HepG2 (cell line): ENCODE measurements around the gene RSPH9. TPM values are rescaled to one million over a fixed set of nuclear protein-coding genes. Genes with fewer than 3 reads are reported as not detected.

Experiments used
- BRCA1 ChIP-seq: sonication (generic); formaldehyde crosslinking; IDR thresholded peaks from 2 replicates; pipeline ENCODE4 v1.4.0; 2020; ENCODE audit warnings: missing genetic modification reagents
- HOXA5 ChIP-seq: sonication (generic); formaldehyde crosslinking; IDR thresholded peaks from 2 replicates; pipeline ENCODE4 v1.4.0; 2020; ENCODE audit warnings: missing genetic modification reagents
- HOXA9 ChIP-seq: sonication (generic); formaldehyde crosslinking; IDR thresholded peaks from 2 replicates; pipeline ENCODE4 v1.8.1; 2022; ENCODE audit warnings: missing genetic modification reagents, mild to moderate bottlenecking, moderate library complexity, borderline replicate concordance
- TBL1XR1 ChIP-seq: fragments of 150-350 bp; IDR thresholded peaks from 2 replicates; pipeline ENCODE4 v1.6.1; 2014; ENCODE audit warnings: borderline replicate concordance, low read length; ENCODE audit not compliant: partially characterized antibody
- YY1 ChIP-seq: IDR thresholded peaks from 2 replicates; pipeline ENCODE4 v1.6.1; 2011; ENCODE audit warnings: low read length, low read depth, moderate library complexity, mild to moderate bottlenecking; ENCODE audit not compliant: insufficient read depth, insufficient replicate concordance
- ZNF138 ChIP-seq: sonication (generic); formaldehyde crosslinking; IDR thresholded peaks from 2 replicates; pipeline ENCODE4 v1.5.0; 2020; ENCODE audit warnings: mild to moderate bottlenecking, low read depth, missing genetic modification reagents
- polyA plus RNA-seq, 8 experiments: library from polyadenylated mRNA; depleted of rRNA in 3 of 8; stranded (reverse) in 7 of 8; unstranded in 1 of 8; fragments of >200 nt; fragmentation: Illumina TruSeq in 4 of 8; extraction: Trizol in 4 of 8; gene quantifications; 2 replicates each; pipeline versions ENCODE4 v1.2.1 to v1.2.3, GENCODE V29; 2011 to 2016; ENCODE audit warnings: low read depth in 4 of 8, missing spikeins in 1 of 8, mixed read lengths in 1 of 8; ENCODE audit not compliant: insufficient read depth in 1 of 8
- total RNA-seq, 5 experiments: library from RNA; depleted of rRNA; stranded (reverse); fragments of >200 nt; fragmentation: Illumina TruSeq; extraction: Trizol; gene quantifications; 2 replicates each; pipeline ENCODE4 v1.2.3, GENCODE V29; 2016; ENCODE audit warnings: low read depth in 1 of 5
- TF ChIP-seq, protein P1 (sequence below): sonication (generic); formaldehyde crosslinking; IDR thresholded peaks from 2 replicates; pipeline ENCODE4 v1.4.0; 2020; ENCODE audit warnings: mild to moderate bottlenecking, low read depth, missing genetic modification reagents
- TF ChIP-seq, protein P2 (sequence below): sonication (generic); formaldehyde crosslinking; IDR thresholded peaks from 2 replicates; pipeline ENCODE4 v1.4.0; 2020; ENCODE audit warnings: mild to moderate bottlenecking, missing genetic modification reagents
- TF ChIP-seq, protein P3 (sequence below): IDR thresholded peaks from 2 replicates; pipeline ENCODE4 v1.6.1; 2016; ENCODE audit warnings: mild to moderate bottlenecking
- TF ChIP-seq, protein P4 (sequence below): sonication (generic); formaldehyde crosslinking; IDR thresholded peaks from 2 replicates; pipeline ENCODE4 v1.4.0; 2020; ENCODE audit warnings: missing genetic modification reagents
- TF ChIP-seq, protein P5 (sequence below): sonication (generic); formaldehyde crosslinking; IDR thresholded peaks from 2 replicates; pipeline ENCODE4 v1.4.0; 2020; ENCODE audit warnings: missing genetic modification reagents, borderline replicate concordance

Gene RSPH9
- total and polyA plus RNA-seq, 2 of the 13 experiments (the other 11 are each of a cell fraction or from before 2014, with no cell fraction given) = 0.04 TPM; not detected in 1

DNA sequence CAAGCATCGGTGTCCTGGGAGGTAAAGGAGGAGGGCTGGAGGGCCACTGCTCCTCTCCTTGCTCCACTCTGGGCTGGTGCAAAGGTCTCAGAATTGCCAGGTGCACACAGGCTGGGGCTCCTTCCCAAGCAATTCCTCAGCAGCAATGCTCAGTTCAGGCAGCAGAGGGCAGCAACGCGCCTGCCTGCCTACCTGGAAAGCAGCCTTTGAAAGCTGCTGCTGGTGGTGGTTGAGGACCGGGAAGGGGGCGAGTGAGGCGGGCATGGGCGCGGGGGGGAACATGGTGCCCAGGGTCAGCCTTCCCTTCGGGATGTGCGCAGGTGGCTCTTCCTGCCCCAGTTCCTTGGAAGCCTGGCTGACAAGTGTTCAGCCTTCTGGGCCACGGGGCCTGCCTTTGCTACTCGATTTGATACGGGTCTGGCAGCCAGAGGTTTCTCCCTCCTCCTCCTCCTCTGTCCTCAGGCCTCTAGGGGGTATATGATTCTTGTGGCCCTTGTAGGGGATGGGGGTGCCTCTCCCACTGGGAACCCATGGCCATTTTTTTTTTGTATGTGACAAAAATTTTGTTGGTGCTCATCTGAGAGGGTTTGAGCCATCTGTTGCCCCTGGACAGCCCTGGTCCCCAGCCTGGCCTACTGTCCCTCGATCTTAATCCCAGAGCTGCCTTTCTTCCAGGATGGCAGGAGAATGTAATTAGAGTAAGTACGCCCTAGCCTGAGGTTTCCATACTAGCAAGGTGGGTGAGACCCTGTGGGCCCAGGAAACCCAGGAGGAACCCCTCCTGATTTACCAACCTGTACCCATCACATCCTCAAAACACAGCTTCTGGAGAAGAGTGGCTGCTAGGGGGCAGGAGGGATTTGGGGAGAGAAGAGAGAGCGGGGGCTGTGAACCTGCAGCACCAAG lies 22.7 kb downstream of the RSPH9 start (continued):
- TF ChIP-seq TBL1XR1 (no peak), YY1 (peak; percentile 56), HOXA5 (CRISPR knock-in tag) (peak; percentile 22; the same call in 1 of the 2 replicates), ZNF138 (CRISPR knock-in tag) (peak; percentile 70; the same call in 1 of the 2 replicates), HOXA9 (no peak), BRCA1 (0 out of 2 replicates have a peak, but pooled peaks have one; percentile 16)
- TF ChIP-seq, protein P1, sequence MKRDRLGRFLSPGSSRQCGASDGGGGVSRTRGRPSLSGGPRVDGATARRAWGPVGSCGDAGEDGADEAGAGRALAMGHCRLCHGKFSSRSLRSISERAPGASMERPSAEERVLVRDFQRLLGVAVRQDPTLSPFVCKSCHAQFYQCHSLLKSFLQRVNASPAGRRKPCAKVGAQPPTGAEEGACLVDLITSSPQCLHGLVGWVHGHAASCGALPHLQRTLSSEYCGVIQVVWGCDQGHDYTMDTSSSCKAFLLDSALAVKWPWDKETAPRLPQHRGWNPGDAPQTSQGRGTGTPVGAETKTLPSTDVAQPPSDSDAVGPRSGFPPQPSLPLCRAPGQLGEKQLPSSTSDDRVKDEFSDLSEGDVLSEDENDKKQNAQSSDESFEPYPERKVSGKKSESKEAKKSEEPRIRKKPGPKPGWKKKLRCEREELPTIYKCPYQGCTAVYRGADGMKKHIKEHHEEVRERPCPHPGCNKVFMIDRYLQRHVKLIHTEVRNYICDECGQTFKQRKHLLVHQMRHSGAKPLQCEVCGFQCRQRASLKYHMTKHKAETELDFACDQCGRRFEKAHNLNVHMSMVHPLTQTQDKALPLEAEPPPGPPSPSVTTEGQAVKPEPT (CRISPR knock-in tag) = peak; percentile 84; the same call in 1 of the 2 replicates
- TF ChIP-seq, protein P2, sequence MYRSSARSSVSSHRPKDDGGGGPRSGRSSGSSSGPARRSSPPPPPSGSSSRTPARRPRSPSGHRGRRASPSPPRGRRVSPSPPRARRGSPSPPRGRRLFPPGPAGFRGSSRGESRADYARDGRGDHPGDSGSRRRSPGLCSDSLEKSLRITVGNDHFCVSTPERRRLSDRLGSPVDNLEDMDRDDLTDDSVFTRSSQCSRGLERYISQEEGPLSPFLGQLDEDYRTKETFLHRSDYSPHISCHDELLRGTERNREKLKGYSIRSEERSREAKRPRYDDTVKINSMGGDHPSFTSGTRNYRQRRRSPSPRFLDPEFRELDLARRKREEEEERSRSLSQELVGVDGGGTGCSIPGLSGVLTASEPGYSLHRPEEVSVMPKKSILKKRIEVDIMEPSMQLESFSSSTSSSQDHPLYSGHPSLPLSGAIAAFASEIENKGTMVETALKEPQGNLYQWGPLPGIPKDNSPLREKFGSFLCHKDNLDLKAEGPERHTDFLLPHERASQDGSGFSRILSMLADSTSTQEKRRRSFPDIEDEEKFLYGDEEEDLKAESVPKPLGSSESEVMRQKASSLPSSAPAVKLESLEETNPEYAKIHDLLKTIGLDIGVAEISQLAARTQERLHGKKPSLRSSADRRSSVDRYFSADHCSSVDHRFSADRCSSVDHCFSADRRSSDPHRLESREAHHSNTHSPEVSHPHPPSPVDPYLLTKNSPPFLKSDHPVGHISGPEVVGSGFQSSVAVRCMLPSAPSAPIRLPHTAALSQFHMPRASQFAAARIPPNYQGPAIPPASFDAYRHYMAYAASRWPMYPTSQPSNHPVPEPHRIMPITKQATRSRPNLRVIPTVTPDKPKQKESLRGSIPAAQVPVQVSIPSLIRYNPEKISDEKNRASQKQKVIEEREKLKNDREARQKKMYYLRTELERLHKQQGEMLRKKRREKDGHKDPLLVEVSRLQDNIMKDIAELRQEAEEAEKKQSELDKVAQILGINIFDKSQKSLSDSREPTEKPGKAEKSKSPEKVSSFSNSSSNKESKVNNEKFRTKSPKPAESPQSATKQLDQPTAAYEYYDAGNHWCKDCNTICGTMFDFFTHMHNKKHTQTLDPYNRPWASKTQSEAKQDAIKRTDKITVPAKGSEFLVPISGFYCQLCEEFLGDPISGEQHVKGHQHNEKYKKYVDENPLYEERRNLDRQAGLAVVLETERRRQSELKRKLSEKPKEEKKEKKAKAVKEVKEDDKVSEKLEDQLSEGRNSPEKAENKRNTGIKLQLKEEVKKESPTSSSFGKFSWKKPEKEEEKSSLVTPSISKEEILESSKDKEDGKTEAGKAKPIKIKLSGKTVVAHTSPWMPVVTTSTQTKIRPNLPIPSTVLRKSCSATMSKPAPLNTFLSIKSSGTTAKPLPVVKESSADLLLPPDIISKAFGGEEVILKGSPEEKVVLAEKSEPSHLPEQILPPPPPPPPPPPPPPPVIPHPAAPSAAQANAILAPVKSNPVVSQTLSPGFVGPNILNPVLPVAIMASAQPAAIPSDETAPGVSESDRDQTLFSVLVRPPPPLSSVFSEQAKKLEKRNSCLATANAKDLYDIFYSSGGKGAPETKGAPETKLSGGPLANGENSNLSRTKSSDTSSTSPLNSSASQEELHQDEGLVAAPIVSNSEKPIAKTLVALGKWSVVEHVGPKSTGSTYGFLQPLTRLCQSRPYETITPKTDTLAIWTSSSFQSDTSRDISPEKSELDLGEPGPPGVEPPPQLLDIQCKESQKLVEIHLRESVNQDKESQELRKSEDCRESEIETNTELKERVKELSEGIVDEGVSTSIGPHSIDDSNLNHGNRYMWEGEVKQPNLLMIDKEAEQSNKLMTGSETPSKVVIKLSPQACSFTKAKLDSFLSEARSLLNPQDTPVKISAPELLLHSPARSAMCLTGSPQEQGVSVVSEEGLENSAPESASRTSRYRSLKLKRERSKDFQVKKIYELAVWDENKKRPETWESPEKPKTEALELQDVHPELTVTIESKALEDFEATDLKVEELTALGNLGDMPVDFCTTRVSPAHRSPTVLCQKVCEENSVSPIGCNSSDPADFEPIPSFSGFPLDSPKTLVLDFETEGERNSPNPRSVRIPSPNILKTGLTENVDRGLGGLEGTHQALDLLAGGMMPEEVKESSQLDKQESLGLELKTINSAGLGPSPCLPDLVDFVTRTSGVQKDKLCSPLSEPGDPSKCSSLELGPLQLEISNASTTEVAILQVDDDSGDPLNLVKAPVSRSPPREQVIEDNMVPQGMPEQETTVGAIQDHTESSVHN (CRISPR knock-in tag) = no peak
- TF ChIP-seq, protein P3, sequence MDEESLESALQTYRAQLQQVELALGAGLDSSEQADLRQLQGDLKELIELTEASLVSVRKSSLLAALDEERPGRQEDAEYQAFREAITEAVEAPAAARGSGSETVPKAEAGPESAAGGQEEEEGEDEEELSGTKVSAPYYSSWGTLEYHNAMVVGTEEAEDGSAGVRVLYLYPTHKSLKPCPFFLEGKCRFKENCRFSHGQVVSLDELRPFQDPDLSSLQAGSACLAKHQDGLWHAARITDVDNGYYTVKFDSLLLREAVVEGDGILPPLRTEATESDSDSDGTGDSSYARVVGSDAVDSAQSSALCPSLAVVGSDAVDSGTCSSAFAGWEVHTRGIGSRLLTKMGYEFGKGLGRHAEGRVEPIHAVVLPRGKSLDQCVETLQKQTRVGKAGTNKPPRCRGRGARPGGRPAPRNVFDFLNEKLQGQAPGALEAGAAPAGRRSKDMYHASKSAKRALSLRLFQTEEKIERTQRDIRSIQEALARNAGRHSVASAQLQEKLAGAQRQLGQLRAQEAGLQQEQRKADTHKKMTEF (CRISPR knock-in tag) = peak; percentile 68
- TF ChIP-seq, protein P4, sequence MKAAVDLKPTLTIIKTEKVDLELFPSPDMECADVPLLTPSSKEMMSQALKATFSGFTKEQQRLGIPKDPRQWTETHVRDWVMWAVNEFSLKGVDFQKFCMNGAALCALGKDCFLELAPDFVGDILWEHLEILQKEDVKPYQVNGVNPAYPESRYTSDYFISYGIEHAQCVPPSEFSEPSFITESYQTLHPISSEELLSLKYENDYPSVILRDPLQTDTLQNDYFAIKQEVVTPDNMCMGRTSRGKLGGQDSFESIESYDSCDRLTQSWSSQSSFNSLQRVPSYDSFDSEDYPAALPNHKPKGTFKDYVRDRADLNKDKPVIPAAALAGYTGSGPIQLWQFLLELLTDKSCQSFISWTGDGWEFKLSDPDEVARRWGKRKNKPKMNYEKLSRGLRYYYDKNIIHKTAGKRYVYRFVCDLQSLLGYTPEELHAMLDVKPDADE = no peak
- TF ChIP-seq, protein P5, sequence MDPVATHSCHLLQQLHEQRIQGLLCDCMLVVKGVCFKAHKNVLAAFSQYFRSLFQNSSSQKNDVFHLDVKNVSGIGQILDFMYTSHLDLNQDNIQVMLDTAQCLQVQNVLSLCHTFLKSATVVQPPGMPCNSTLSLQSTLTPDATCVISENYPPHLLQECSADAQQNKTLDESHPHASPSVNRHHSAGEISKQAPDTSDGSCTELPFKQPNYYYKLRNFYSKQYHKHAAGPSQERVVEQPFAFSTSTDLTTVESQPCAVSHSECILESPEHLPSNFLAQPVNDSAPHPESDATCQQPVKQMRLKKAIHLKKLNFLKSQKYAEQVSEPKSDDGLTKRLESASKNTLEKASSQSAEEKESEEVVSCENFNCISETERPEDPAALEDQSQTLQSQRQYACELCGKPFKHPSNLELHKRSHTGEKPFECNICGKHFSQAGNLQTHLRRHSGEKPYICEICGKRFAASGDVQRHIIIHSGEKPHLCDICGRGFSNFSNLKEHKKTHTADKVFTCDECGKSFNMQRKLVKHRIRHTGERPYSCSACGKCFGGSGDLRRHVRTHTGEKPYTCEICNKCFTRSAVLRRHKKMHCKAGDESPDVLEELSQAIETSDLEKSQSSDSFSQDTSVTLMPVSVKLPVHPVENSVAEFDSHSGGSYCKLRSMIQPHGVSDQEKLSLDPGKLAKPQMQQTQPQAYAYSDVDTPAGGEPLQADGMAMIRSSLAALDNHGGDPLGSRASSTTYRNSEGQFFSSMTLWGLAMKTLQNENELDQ (CRISPR knock-in tag) = peak; percentile 66; the same call in 1 of the 2 replicates
